Progenitor cell of endocrine pancreas (in vitro differentiated cells): ENCODE data around the gene DAPK1. TPM values are rescaled to one million over a fixed set of nuclear protein-coding genes. Genes with fewer than 3 reads are reported as not detected.

Source experiments
- DNase-seq: peaks from one replicate; pipeline ENCODE4 v3.0.0; 2021; ENCODE audit warnings: low spot score; ENCODE audit not compliant: unreplicated experiment
- H3K27ac Mint-ChIP-seq: 2 replicates; pipeline ENCODE4 v1.8.0; 2021; ENCODE audit warnings: mild to moderate bottlenecking, moderate library complexity, mixed read lengths
- H3K27me3 Mint-ChIP-seq: 2 replicates; pipeline ENCODE4 v1.8.0; 2021; ENCODE audit warnings: mixed read lengths
- H3K36me3 Mint-ChIP-seq: 2 replicates; pipeline ENCODE4 v1.8.0; 2022; ENCODE audit warnings: mixed read lengths; ENCODE audit not compliant: insufficient read depth
- H3K4me1 Mint-ChIP-seq: 2 replicates; pipeline ENCODE4 v1.8.0; 2021; ENCODE audit warnings: low read depth, mixed read lengths
- H3K4me3 Mint-ChIP-seq: 2 replicates; pipeline ENCODE4 v1.8.0; 2021; ENCODE audit warnings: low read depth, mild to moderate bottlenecking, moderate library complexity, mixed read lengths
- H3K9me3 Mint-ChIP-seq: 2 replicates; pipeline ENCODE4 v1.8.0; 2021; ENCODE audit warnings: low read depth, mixed read lengths
- total RNA-seq: library from RNA; stranded (reverse); gene quantifications from 2 replicates; pipeline ENCODE4 v1.2.1, GENCODE V29; 2021
- TF ChIP-seq, protein P1 (sequence below): fragments of 200-600 bp; sonication (generic); IDR thresholded peaks from one replicate; pipeline ENCODE4 v1.5.0; 2021; ENCODE audit warnings: antibody characterized with exemption, mild to moderate bottlenecking; ENCODE audit not compliant: unreplicated experiment

The DAPK1 gene
- total RNA-seq, 1 donor from 2014 or later, result 202 TPM

GRCh38 chr9:87606841-87607521 lies 109.3 kb downstream of the DAPK1 start:
- TF ChIP-seq, protein P1, sequence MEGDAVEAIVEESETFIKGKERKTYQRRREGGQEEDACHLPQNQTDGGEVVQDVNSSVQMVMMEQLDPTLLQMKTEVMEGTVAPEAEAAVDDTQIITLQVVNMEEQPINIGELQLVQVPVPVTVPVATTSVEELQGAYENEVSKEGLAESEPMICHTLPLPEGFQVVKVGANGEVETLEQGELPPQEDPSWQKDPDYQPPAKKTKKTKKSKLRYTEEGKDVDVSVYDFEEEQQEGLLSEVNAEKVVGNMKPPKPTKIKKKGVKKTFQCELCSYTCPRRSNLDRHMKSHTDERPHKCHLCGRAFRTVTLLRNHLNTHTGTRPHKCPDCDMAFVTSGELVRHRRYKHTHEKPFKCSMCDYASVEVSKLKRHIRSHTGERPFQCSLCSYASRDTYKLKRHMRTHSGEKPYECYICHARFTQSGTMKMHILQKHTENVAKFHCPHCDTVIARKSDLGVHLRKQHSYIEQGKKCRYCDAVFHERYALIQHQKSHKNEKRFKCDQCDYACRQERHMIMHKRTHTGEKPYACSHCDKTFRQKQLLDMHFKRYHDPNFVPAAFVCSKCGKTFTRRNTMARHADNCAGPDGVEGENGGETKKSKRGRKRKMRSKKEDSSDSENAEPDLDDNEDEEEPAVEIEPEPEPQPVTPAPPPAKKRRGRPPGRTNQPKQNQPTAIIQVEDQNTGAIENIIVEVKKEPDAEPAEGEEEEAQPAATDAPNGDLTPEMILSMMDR, result no peak
- Mint-ChIP-seq H3K36me3 (peaks cover 23% of the 10 kb centered on the region), H3K27me3 (no peaks in the 10 kb centered on the region), H3K27ac (peak overlapping the region; percentile 84), H3K9me3 (no peaks in the 10 kb centered on the region), H3K4me3 (no peak overlapping the region), H3K4me1 (peaks cover 21% of the 10 kb centered on the region)
- no peak for DNase-seq

- peaks cover 24% of the 10 kb centered on the region for H3K4me1 Mint-ChIP-seq
- H3K27me3 Mint-ChIP-seq, result no peaks in the 10 kb centered on the region
- TF ChIP-seq, protein P1, result no peak
- H3K36me3 Mint-ChIP-seq, result peaks cover 25% of the 10 kb centered on the region
- H3K27ac Mint-ChIP-seq, result peak overlapping the region; percentile 40
- no peak for DNase-seq
- no peak overlapping the region for H3K4me3 Mint-ChIP-seq
- no peaks in the 10 kb centered on the region for H3K9me3 Mint-ChIP-seq
Observed at GRCh38 chr9:87607859-87608258, 110.2 kb downstream of the DAPK1 start.

DNA sequence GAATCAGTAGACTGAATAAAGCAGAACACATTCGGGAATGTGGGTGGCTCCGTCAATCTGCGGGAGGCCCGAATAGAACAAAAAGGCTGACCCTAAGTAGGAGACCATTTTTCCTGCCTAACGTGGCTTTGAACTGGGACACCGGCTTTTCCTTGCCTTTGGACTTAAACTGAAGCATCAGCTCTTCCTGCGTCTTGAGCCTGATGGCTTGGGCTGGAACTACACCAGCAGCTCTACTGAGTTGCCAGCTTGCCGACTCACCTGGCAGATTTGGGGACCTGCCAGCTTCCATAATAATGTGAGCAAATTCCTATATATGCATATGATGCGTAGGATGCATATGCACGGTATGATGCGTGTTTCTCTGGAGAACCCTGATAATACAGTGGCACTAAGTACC lies 111.3 kb downstream of the DAPK1 start:
- Mint-ChIP-seq H3K36me3 (peaks cover 25% of the 10 kb centered on the region), H3K9me3 (no peaks in the 10 kb centered on the region), H3K27me3 (no peaks in the 10 kb centered on the region), H3K4me3 (no peak overlapping the region), H3K4me1 (peaks cover 29% of the 10 kb centered on the region), H3K27ac (peak overlapping the region; percentile 66)
- TF ChIP-seq, protein P1, result no peak
- no peak for DNase-seq

DNA sequence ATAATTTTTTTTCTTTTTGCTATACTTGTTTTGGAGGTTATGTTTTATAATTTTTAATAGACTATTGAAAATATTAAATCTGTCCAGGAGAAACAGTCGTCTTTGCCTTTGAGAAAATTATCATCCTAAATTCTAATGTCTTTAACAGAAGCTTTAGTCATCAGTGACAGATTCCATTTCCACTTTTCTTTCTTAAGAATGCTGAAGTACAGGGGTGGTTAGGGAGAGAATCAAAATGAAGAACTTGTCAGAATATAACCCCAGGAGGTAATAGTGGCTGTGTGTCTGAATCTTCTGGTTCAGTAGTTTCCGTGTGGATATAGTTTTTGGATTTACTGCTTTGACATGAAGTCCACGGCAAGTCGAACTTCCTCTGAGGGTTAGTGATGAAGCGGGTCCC lies 111.8 kb downstream of the DAPK1 start:
- Mint-ChIP-seq H3K27ac (peak overlapping the region; percentile 31), H3K36me3 (peaks cover 24% of the 10 kb centered on the region), H3K9me3 (no peaks in the 10 kb centered on the region), H3K27me3 (no peaks in the 10 kb centered on the region), H3K4me3 (no peak overlapping the region), H3K4me1 (peaks cover 32% of the 10 kb centered on the region)
- TF ChIP-seq, protein P1, result no peak
- no peak for DNase-seq

DNA sequence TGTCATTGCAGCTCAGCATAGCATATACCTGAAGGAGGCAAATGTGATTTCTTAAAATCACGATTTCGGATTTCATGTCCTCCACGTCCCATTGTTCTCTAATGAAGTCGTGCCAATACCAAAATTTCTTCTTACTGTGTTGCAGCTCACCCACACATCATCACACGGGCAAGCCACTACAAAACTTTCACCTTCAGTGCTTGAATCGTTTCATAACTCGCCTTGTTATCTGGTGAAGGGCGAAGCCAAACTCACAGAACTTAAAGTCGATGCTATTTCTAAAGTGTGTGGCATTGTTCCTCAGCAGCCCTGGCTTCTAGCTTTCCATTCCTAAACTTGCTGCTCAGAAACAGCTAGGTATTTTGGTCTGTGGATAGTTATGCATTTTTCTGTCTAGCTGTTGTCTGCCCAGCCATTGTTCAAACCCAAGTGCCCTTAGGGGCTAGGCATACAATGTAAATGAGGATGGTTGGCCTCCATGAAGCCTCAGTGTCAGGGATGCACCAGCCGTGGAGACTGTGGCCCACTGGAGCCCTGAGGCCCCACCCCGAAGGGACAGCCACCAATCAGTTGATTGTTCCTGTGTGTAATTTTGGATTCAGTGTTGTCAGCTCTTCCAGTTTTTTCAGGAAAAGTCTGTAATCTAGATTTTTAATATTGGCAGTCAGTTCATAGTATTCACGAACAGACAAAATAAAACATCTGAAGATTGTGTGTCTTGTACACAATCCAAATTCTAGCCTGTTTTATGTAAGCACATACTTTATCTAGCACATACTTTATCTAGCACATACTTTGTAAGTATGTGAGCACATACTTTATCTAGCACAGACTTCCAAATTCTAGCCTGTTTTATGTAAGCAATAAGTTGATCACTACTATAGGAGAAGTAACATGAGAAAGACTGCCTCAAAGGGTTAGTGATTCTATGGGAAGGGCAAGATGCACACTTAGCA lies 112.8 kb downstream of the DAPK1 start:
- H3K4me3 Mint-ChIP-seq, result no peak overlapping the region
- peaks cover 36% of the 10 kb centered on the region for H3K4me1 Mint-ChIP-seq
- peaks cover 24% of the 10 kb centered on the region for H3K36me3 Mint-ChIP-seq

More for the DNA sequence above, 112.8 kb downstream of the DAPK1 start:
- DNase-seq, result no peak
- no peaks in the 10 kb centered on the region for H3K9me3 Mint-ChIP-seq
- no peaks in the 10 kb centered on the region for H3K27me3 Mint-ChIP-seq
- peak overlapping the region; percentile 38 for H3K27ac Mint-ChIP-seq
- TF ChIP-seq, protein P1, result no peak
